ENCODE measurements around the gene ABR. TPM values are rescaled to one million over a fixed set of nuclear protein-coding genes. Genes with fewer than 3 reads are reported as not detected.
A peak's percentile ranks its signal among the peaks of the same experiment; 100 is the strongest.

ABR gene
- total and polyA plus RNA-seq, 4 donors = 59.7 to 223 (median 142) TPM

DNA sequence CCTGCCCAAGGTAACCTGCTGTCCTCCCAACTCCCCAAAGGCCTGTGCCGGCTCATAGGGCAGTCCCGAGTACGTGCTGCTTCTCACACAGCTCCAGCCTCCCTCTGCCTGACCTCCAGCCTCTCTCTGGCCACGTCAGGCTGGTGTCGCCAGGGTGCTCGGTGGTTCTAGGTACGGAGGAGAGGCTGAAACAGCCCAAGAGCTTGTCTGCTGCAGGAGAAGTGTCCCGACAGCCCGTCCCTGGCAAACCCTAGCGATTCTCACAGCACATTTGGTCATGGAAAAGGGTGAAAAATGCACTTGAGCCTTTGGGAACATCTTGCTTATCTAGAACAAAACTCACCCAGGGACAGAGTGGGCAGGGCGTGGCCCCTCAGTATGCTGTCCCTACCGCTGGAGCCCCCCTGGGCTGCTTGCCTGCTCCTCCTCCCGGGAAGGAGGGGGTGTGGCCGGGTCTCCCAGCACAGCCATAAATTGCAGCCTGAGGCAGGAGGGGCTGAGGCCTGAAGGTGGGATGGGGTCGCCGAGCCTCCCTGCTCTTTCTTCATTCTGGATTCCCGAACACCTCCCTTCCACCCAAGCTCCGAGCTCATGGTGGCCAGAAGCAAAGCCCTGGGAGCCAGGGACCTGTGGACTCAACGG lies 142.4 kb downstream of the ABR start:
- no peak overlapping the region for H3K4me3 ChIP-seq (ENCODE audit: low read depth, low read length)
- no peak for DNase-seq (ENCODE audit: low read depth in 4 of 6, low spot score in 6 of 6)
- H3K36me3 ChIP-seq (ENCODE audit: control insufficient read depth, insufficient read depth, low read length) = peaks cover 89% of the 10 kb centered on the region
- no peaks in the 10 kb centered on the region for H3K9me3 ChIP-seq (ENCODE audit: control insufficient read depth, insufficient read depth, low read length)
- 78% methylated on average over 14 of the region's 19 CpGs for WGBS (ENCODE audit: insufficient coverage)
- H3K27me3 ChIP-seq (ENCODE audit: control insufficient read depth, insufficient read depth, low read length) = no peaks in the 10 kb centered on the region
- H3K27ac ChIP-seq (ENCODE audit: low read depth, low read length) = no peak overlapping the region
- peaks cover 65% of the 10 kb centered on the region for H3K4me1 ChIP-seq (ENCODE audit: control insufficient read depth, insufficient read depth, low read length)

DNA sequence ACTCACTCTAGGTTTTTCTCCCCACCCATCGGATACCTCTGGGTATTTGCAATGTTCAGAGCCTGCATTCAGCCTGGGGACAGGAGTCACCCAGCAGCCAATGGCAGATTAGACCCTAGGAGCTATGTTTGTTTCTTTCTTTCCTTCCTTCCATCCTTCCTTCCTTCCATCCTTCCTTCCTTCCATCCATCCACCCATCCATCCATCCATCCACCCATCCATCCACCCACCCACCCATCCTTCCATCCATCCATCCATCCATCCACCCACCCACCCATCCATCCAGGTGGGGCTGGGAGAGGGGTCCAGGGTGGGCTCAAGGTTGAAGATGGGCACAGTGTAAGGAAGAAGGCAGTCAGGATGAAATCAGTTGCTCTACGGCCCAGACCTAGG lies 142.9 kb downstream of the ABR start:
- Histone ChIP-seq H3K27me3 (ENCODE audit: control insufficient read depth, insufficient read depth, low read length) (no peaks in the 10 kb centered on the region), H3K4me1 (ENCODE audit: control insufficient read depth, insufficient read depth, low read length) (peaks cover 70% of the 10 kb centered on the region), H3K36me3 (ENCODE audit: control insufficient read depth, insufficient read depth, low read length) (peaks cover 90% of the 10 kb centered on the region), H3K9me3 (ENCODE audit: control insufficient read depth, insufficient read depth, low read length) (no peaks in the 10 kb centered on the region), H3K4me3 (ENCODE audit: low read depth, low read length) (no peak overlapping the region), H3K27ac (ENCODE audit: low read depth, low read length) (no peak overlapping the region)
- WGBS (ENCODE audit: insufficient coverage) = 100% methylated on average over 1 of the region's 2 CpGs
- no peak for DNase-seq (ENCODE audit: low read depth in 4 of 6, low spot score in 6 of 6)

DNA sequence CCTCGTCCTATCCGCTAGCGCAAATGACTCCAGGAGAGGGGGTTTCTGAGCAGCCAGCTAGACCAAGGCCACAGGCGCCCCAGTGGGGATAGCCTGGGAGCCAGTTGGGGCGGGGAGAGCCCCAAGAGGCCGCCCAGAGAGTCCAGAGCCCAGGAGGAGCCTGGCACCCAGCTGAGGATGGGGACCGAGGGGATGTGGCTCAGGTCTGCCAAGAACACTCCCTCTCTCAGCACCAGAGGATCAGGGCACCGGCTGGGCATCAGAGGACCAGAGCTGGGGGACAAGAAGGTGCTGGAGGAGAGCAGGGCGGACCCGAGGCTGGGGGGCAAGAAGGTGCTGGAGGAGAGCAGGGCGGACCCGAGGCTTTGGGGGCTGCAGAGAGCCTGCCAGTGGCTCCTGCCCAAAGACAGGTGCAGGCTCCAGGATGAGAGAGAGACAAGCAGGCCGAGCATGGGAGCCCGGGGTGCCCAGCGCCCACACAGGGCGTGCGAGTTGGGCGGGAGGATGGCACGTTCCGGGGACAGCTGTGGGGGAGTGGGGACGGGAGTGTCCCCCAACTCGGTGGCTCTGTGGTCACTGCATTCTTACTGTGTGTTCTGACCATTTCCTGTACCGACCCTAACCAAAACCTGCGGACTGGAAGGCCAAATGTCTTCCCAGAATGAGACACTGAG lies 143.5 kb downstream of the ABR start:
- H3K4me1 ChIP-seq (ENCODE audit: control insufficient read depth, insufficient read depth, low read length) = peaks cover 75% of the 10 kb centered on the region
- WGBS (ENCODE audit: insufficient coverage) = 87% methylated on average over 20 of the region's 24 CpGs
- no peaks in the 10 kb centered on the region for H3K9me3 ChIP-seq (ENCODE audit: control insufficient read depth, insufficient read depth, low read length)
- peaks cover 86% of the 10 kb centered on the region for H3K36me3 ChIP-seq (ENCODE audit: control insufficient read depth, insufficient read depth, low read length)
- no peak for DNase-seq (ENCODE audit: low read depth in 4 of 6, low spot score in 6 of 6)
- H3K27ac ChIP-seq (ENCODE audit: low read depth, low read length) = no peak overlapping the region
- H3K27me3 ChIP-seq (ENCODE audit: control insufficient read depth, insufficient read depth, low read length) = no peaks in the 10 kb centered on the region
- H3K4me3 ChIP-seq (ENCODE audit: low read depth, low read length) = no peak overlapping the region

GRCh38 chr17:1035546-1036170 lies 144.1 kb downstream of the ABR start:
- no peaks in the 10 kb centered on the region for H3K9me3 ChIP-seq (ENCODE audit: control insufficient read depth, insufficient read depth, low read length)
- H3K4me1 ChIP-seq (ENCODE audit: control insufficient read depth, insufficient read depth, low read length) = peaks cover 76% of the 10 kb centered on the region
- H3K4me3 ChIP-seq (ENCODE audit: low read depth, low read length) = no peak overlapping the region
- H3K27ac ChIP-seq (ENCODE audit: low read depth, low read length) = no peak overlapping the region
- peaks cover 86% of the 10 kb centered on the region for H3K36me3 ChIP-seq (ENCODE audit: control insufficient read depth, insufficient read depth, low read length)
- no peak for DNase-seq (ENCODE audit: low read depth in 4 of 6, low spot score in 6 of 6)
- H3K27me3 ChIP-seq (ENCODE audit: control insufficient read depth, insufficient read depth, low read length) = no peaks in the 10 kb centered on the region
- 46% methylated on average over 13 of the region's 17 CpGs for WGBS (ENCODE audit: insufficient coverage)

DNA sequence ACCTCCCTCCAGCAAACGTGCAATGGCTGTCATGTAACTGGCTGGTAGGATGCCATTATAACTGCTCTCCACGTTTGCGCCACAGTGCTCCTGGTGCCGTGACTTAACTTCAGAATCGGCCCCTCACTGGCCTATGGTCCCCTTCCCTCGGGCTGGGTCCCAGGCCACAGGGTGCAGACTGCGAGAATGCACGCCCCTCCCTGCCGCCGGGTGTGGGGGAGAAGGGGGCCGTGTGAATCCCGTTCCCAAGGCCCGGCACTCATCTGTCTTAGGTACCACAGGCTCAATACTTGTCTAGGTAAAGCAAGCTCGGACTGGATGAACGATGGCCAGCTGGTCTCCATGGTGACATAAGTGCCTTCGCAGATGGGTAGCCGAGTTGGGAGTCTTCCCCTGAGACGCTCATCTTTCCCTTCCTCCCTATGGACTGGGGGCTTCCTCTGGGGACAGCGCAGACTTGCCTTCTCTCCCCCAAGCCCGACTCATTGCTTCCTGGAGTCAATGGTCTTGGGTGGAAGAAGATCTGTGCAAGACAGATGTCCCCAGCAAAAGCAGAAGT lies 145.1 kb downstream of the ABR start:
- Histone ChIP-seq H3K4me3 (ENCODE audit: low read depth, low read length) (no peak overlapping the region), H3K27ac (ENCODE audit: low read depth, low read length) (no peak overlapping the region), H3K27me3 (ENCODE audit: control insufficient read depth, insufficient read depth, low read length) (no peaks in the 10 kb centered on the region), H3K4me1 (ENCODE audit: control insufficient read depth, insufficient read depth, low read length) (peaks cover 76% of the 10 kb centered on the region), H3K36me3 (ENCODE audit: control insufficient read depth, insufficient read depth, low read length) (peaks cover 86% of the 10 kb centered on the region), H3K9me3 (ENCODE audit: control insufficient read depth, insufficient read depth, low read length) (no peaks in the 10 kb centered on the region)
- WGBS (ENCODE audit: insufficient coverage) = 77% methylated on average over 12 of the region's 20 CpGs
- DNase-seq (ENCODE audit: low read depth in 4 of 6, low spot score in 6 of 6) = peak in 1 of 6 donors; percentile 50

DNA sequence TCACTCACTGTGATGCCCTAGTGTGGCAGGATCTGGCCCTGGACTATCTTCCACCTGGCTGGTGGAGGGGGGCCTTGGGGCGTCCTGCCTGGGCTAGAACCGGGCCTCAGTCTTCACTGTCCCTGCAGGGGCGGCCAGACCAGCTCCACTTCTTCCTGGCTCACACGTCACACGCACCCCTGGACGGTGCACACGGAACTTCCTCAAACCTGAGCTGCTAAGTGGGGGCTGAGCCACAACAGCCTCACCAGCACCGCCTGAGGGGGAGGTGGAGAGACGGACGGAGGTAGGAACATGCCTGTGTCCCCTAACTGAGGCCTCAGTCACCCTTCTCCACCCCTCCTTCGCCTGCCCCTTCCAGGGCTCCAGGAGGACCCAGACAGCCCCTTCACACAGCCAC lies 146.3 kb downstream of the ABR start:
- Histone ChIP-seq H3K9me3 (ENCODE audit: control insufficient read depth, insufficient read depth, low read length) (no peaks in the 10 kb centered on the region), H3K36me3 (ENCODE audit: control insufficient read depth, insufficient read depth, low read length) (peaks cover 86% of the 10 kb centered on the region), H3K27ac (ENCODE audit: low read depth, low read length) (no peak overlapping the region), H3K4me3 (ENCODE audit: low read depth, low read length) (no peak overlapping the region), H3K27me3 (ENCODE audit: control insufficient read depth, insufficient read depth, low read length) (no peaks in the 10 kb centered on the region), H3K4me1 (ENCODE audit: control insufficient read depth, insufficient read depth, low read length) (peaks cover 76% of the 10 kb centered on the region)
- no peak for DNase-seq (ENCODE audit: low read depth in 4 of 6, low spot score in 6 of 6)
- 79% methylated on average over 6 of the region's 11 CpGs for WGBS (ENCODE audit: insufficient coverage)

- peaks cover 67% of the 10 kb centered on the region for H3K4me1 ChIP-seq (ENCODE audit: control insufficient read depth, insufficient read depth, low read length)
- WGBS (ENCODE audit: insufficient coverage) = 54% methylated on average over 26 of the region's 27 CpGs
- no peak overlapping the region for H3K27ac ChIP-seq (ENCODE audit: low read depth, low read length)
- no peak for DNase-seq (ENCODE audit: low read depth in 4 of 6, low spot score in 6 of 6)
- H3K27me3 ChIP-seq (ENCODE audit: control insufficient read depth, insufficient read depth, low read length) = no peaks in the 10 kb centered on the region
- peak overlapping the region; percentile 24 for H3K4me3 ChIP-seq (ENCODE audit: low read depth, low read length)
- H3K36me3 ChIP-seq (ENCODE audit: control insufficient read depth, insufficient read depth, low read length) = peaks cover 86% of the 10 kb centered on the region
- H3K9me3 ChIP-seq (ENCODE audit: control insufficient read depth, insufficient read depth, low read length) = no peaks in the 10 kb centered on the region
Measured at GRCh38 chr17:1032391-1032790, 147.4 kb downstream of the ABR start.

DNA sequence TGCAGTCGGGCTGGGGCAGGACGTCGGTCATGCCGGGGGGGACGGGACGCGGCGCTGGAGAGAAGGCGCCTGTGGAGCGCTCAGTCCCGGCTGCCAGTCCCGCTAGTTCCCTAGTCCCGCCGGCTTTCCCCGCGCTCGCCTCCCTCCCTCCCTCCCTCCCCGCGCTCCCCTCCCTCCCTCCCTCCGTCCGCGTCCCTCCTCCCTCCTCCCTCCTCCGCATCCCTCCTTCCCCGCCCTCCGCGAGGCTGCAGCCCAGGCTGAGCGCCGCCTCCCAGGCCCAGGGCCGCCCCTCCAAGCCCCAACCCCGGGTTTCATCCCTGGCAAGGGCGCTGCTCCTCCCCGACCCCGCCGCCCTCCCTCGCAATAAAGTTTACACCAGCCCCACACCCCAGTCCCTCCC lies 148.1 kb downstream of the ABR start:
- H3K36me3 ChIP-seq (ENCODE audit: control insufficient read depth, insufficient read depth, low read length) = peaks cover 86% of the 10 kb centered on the region
- DNase-seq (ENCODE audit: low read depth in 4 of 6, low spot score in 6 of 6) = peak in 3 of 6 donors; percentile 40 to 87 (median 77)
- peak overlapping the region; percentile 24 for H3K4me3 ChIP-seq (ENCODE audit: low read depth, low read length)
- H3K27me3 ChIP-seq (ENCODE audit: control insufficient read depth, insufficient read depth, low read length) = no peaks in the 10 kb centered on the region
- 3% methylated on average over 20 of the region's 35 CpGs for WGBS (ENCODE audit: insufficient coverage)
- no peaks in the 10 kb centered on the region for H3K9me3 ChIP-seq (ENCODE audit: control insufficient read depth, insufficient read depth, low read length)
- peaks cover 68% of the 10 kb centered on the region for H3K4me1 ChIP-seq (ENCODE audit: control insufficient read depth, insufficient read depth, low read length)
- H3K27ac ChIP-seq (ENCODE audit: low read depth, low read length) = no peak overlapping the region

- H3K36me3 ChIP-seq (ENCODE audit: control insufficient read depth, insufficient read depth, low read length) = peaks cover 86% of the 10 kb centered on the region
- 24% methylated on average over 36 of the region's 45 CpGs for WGBS (ENCODE audit: insufficient coverage)
- no peaks in the 10 kb centered on the region for H3K9me3 ChIP-seq (ENCODE audit: control insufficient read depth, insufficient read depth, low read length)
- peaks cover 73% of the 10 kb centered on the region for H3K4me1 ChIP-seq (ENCODE audit: control insufficient read depth, insufficient read depth, low read length)
- DNase-seq (ENCODE audit: low read depth in 4 of 6, low spot score in 6 of 6) = peak in 5 of 6 donors; percentile 44 to 83 (median 54)
- peak overlapping the region; percentile 22 for H3K4me3 ChIP-seq (ENCODE audit: low read depth, low read length)
- H3K27me3 ChIP-seq (ENCODE audit: control insufficient read depth, insufficient read depth, low read length) = no peaks in the 10 kb centered on the region
- peak overlapping the region; percentile 26 for H3K27ac ChIP-seq (ENCODE audit: low read depth, low read length)
Measured at GRCh38 chr17:1030684-1031532, 148.9 kb downstream of the ABR start.

All from spinal cord (tissue), 10 donors.